SK-N-MC (cell line): ENCODE data around the gene CTDSP2.
A peak's percentile ranks its signal among the peaks of the same experiment; 100 is the strongest.
"Not testable (repeated sequence)": the region's sequence is repeated elsewhere in the genome, so short reads cannot be mapped to it uniquely, and the experiment has no call there.

Source experiments
- DNase-seq: peaks from one replicate; pipeline ENCODE4 v3.0.0-alpha.2; 2011; ENCODE audit warnings: low read depth, low spot score
- H3K27ac ChIP-seq: fragments of 200-600 bp; sonication (generic); 2 replicates; pipeline ENCODE4 v1.5.1; 2016; ENCODE audit warnings: mixed run types
- H3K36me3 ChIP-seq: fragments of 200-600 bp; sonication (generic); 2 replicates; pipeline ENCODE4 v1.6.1; 2017; ENCODE audit warnings: antibody characterized with exemption, low read length, mixed read lengths; ENCODE audit not compliant: insufficient read depth
- H3K4me3 ChIP-seq: fragments of 200-600 bp; sonication (generic); 2 replicates; pipeline ENCODE4 v1.5.1; 2016
- H3K9ac ChIP-seq: fragments of 200-600 bp; sonication (generic); 2 replicates; pipeline ENCODE4 v1.8.0; 2017; ENCODE audit warnings: mixed run types, mixed read lengths; ENCODE audit not compliant: insufficient read length
- H3K9me3 ChIP-seq: fragments of 200-600 bp; sonication (generic); 2 replicates; pipeline ENCODE4 v1.6.1; 2017; ENCODE audit warnings: low read depth, mild to moderate bottlenecking, antibody characterized with exemption, low read length, moderate library complexity, mixed read lengths
- EZH2 ChIP-seq: fragments of 200-600 bp; sonication (generic); IDR thresholded peaks from one replicate; pipeline ENCODE4 v1.6.1; 2017; ENCODE audit warnings: antibody characterized with exemption
- FOXP2 ChIP-seq: optimal IDR thresholded peaks from 2 replicates; pipeline ENCODE3; 2011; ENCODE audit warnings: mild to moderate bottlenecking, moderate library complexity; ENCODE audit not compliant: insufficient read depth; ENCODE audit errors: extremely low read length, control extremely low read depth
- POLR2AphosphoS5 ChIP-seq: IDR thresholded peaks from 2 replicates; pipeline ENCODE4 v1.6.1; 2012; ENCODE audit warnings: mild to moderate bottlenecking, low read depth, low read length, borderline replicate concordance

CTDSP2 gene

GRCh38 chr12:57779736-57780135, 66.8 kb downstream of the CTDSP2 start:
- no peak overlapping the region for H3K4me3 ChIP-seq
- peaks cover 4% of the 10 kb centered on the region for H3K36me3 ChIP-seq
- DNase-seq = no peak
- H3K27ac ChIP-seq = no peak overlapping the region
- H3K9ac ChIP-seq = no peak overlapping the region
- TF ChIP-seq FOXP2 (no peak), EZH2 (no peak), POLR2AphosphoS5 (no peak)
- no peaks in the 10 kb centered on the region for H3K9me3 ChIP-seq

- no peak for TF ChIP-seq POLR2AphosphoS5
- no peak for TF ChIP-seq FOXP2
- TF ChIP-seq EZH2 = no peak
- no peak overlapping the region for H3K4me3 ChIP-seq
- H3K9me3 ChIP-seq = no peaks in the 10 kb centered on the region
- no peak for DNase-seq
- H3K27ac ChIP-seq = no peak overlapping the region
- H3K36me3 ChIP-seq = no peaks in the 10 kb centered on the region
- H3K9ac ChIP-seq = no peak overlapping the region
Measured at GRCh38 chr12:57777911-57778310, 68.6 kb downstream of the CTDSP2 start.

GRCh38 chr12:57777367-57777766, 69.2 kb downstream of the CTDSP2 start:
- no peaks in the 10 kb centered on the region for H3K9me3 ChIP-seq
- H3K9ac ChIP-seq = no peak overlapping the region
- no peak overlapping the region for H3K4me3 ChIP-seq
- H3K27ac ChIP-seq = no peak overlapping the region
- no peaks in the 10 kb centered on the region for H3K36me3 ChIP-seq
- DNase-seq = no peak
- no peak for TF ChIP-seq FOXP2
- TF ChIP-seq EZH2 = no peak
- TF ChIP-seq POLR2AphosphoS5 = no peak

GRCh38 chr12:57776247-57776587, 70.3 kb downstream of the CTDSP2 start:
- no peak for DNase-seq
- no peak overlapping the region for H3K4me3 ChIP-seq
- H3K9ac ChIP-seq = no peak overlapping the region
- H3K9me3 ChIP-seq = no peaks in the 10 kb centered on the region
- TF ChIP-seq POLR2AphosphoS5 (no peak), FOXP2 (no peak), EZH2 (no peak)
- H3K36me3 ChIP-seq = no peaks in the 10 kb centered on the region
- no peak overlapping the region for H3K27ac ChIP-seq

GRCh38 chr12:57775563-57776246, 70.8 kb downstream of the CTDSP2 start:
- Histone ChIP-seq H3K9me3 (no peaks in the 10 kb centered on the region), H3K9ac (no peak overlapping the region), H3K36me3 (peaks cover 3% of the 10 kb centered on the region), H3K4me3 (no peak overlapping the region), H3K27ac (no peak overlapping the region)
- TF ChIP-seq FOXP2 (no peak), POLR2AphosphoS5 (no peak), EZH2 (no peak)
- no peak for DNase-seq

- Histone ChIP-seq H3K9ac (no peak overlapping the region), H3K9me3 (no peaks in the 10 kb centered on the region), H3K4me3 (no peak overlapping the region), H3K36me3 (peaks cover 9% of the 10 kb centered on the region), H3K27ac (no peak overlapping the region)
- DNase-seq = no peak
- TF ChIP-seq FOXP2 (no peak), POLR2AphosphoS5 (no peak), EZH2 (no peak)
Measured at GRCh38 chr12:57775044-57775443, 71.5 kb downstream of the CTDSP2 start.

- DNase-seq, H3K27ac ChIP-seq, H3K9me3 ChIP-seq, H3K4me3 ChIP-seq, H3K9ac ChIP-seq: not testable (repeated sequence)
- peaks cover 13% of the 10 kb centered on the region for H3K36me3 ChIP-seq
Measured at GRCh38 chr12:57774634-57775033, 71.9 kb downstream of the CTDSP2 start.

- peak within 1 kb of the TSS; percentile 98 for H3K4me3 ChIP-seq
- peak within 1 kb of the TSS; percentile 96 for H3K27ac ChIP-seq
- no peak for DNase-seq
- peaks cover 24% of the 10 kb centered on the region for H3K36me3 ChIP-seq
- TF ChIP-seq EZH2 = no peak
- no peak for TF ChIP-seq FOXP2
- no peak for TF ChIP-seq POLR2AphosphoS5
- H3K9ac ChIP-seq = peak within 1 kb of the TSS; percentile 98
- no peaks in the 10 kb centered on the region for H3K9me3 ChIP-seq
Measured at GRCh38 chr12:57772429-57773322, 73.9 kb downstream of the CTDSP2 start, which contains the start of gene EEF1AKMT3. EEF1AKMT3 (plus strand) TSS chr12:57772614; CDS start chr12:57772725, 111 bp downstream.
